ENCODE results near the gene SCN5A.

- TF ChIP-seq EZH2 (IDR thresholded peaks at IDR 0.05; ENCODE audit: borderline replicate concordance, insufficient read depth, low read depth, low read length, poor library complexity, severe bottlenecking): no peak
- TF ChIP-seq CTCF (IDR thresholded peaks at IDR 0.05): no peak
Measured at GRCh38 chr3:38538773-38539353, 110.6 kb downstream of the SCN5A start.
